HG03097 (cell line): ENCODE measurements around the gene GLIPR1.

Experiments
- ATAC-seq: cut with Tn5 transposase; IDR thresholded peaks from one replicate; pipeline ENCODE4 v1.9.1; 2021; ENCODE audit not compliant: unreplicated experiment, low FRiP score

The GLIPR1 gene

GRCh38 chr12:75553398-75553797 is 72.8 kb downstream of the GLIPR1 start:
- no peak for ATAC-seq
